Measurements from ENCODE around the gene RBM20.

RBM20 gene

GRCh38 chr10:110793886-110794285, 149.8 kb downstream of the RBM20 start:
- no peak for ATAC-seq
- TF ChIP-seq PATZ1 (CRISPR knock-in tag; IDR thresholded peaks at IDR 0.05; ENCODE audit: borderline replicate concordance) (no peak), SNAI2 (CRISPR knock-in tag; IDR thresholded peaks at IDR 0.05) (no peak), ARNTL (CRISPR knock-in tag; IDR thresholded peaks at IDR 0.05; ENCODE audit: borderline replicate concordance, low read depth) (no peak), ZNF70 (CRISPR knock-in tag; IDR thresholded peaks at IDR 0.05) (no peak), ESRRG (CRISPR knock-in tag; IDR thresholded peaks at IDR 0.05) (no peak), ZFP3 (CRISPR knock-in tag; IDR thresholded peaks at IDR 0.05) (no peak), RARB (CRISPR knock-in tag; IDR thresholded peaks at IDR 0.05) (no peak), CREB5 (CRISPR knock-in tag; IDR thresholded peaks at IDR 0.05; ENCODE audit: low read depth) (no peak), OSR1 (CRISPR knock-in tag; IDR thresholded peaks at IDR 0.05) (no peak), TSHZ2 (CRISPR knock-in tag; IDR thresholded peaks at IDR 0.05) (no peak), CSRNP3 (CRISPR knock-in tag; IDR thresholded peaks at IDR 0.05) (no peak), GLIS3 (CRISPR knock-in tag; IDR thresholded peaks at IDR 0.05) (no peak), ISL1 (CRISPR knock-in tag; IDR thresholded peaks at IDR 0.05) (no peak)

GRCh38 chr10:110794808-110795207, 150.7 kb downstream of the RBM20 start:
- TF ChIP-seq ZC3H10 (CRISPR knock-in tag; IDR thresholded peaks at IDR 0.05) (no peak), TCF4 (CRISPR knock-in tag; IDR thresholded peaks at IDR 0.05; ENCODE audit: borderline replicate concordance) (no peak; the same call in 1 of the 2 replicates), ZNF8 (CRISPR knock-in tag; IDR thresholded peaks at IDR 0.05) (no peak), TOX (CRISPR knock-in tag; IDR thresholded peaks at IDR 0.05; ENCODE audit: borderline replicate concordance) (no peak), PPARA (CRISPR knock-in tag; IDR thresholded peaks at IDR 0.05; ENCODE audit: borderline replicate concordance) (no peak), ISL1 (CRISPR knock-in tag; IDR thresholded peaks at IDR 0.05) (no peak), RARB (CRISPR knock-in tag; IDR thresholded peaks at IDR 0.05) (no peak), TSHZ2 (CRISPR knock-in tag; IDR thresholded peaks at IDR 0.05) (no peak), POU6F1 (CRISPR knock-in tag; IDR thresholded peaks at IDR 0.05; ENCODE audit: borderline replicate concordance, low read depth) (no peak), OSR1 (CRISPR knock-in tag; IDR thresholded peaks at IDR 0.05) (no peak), PATZ1 (CRISPR knock-in tag; IDR thresholded peaks at IDR 0.05; ENCODE audit: borderline replicate concordance) (no peak), ZFP30 (CRISPR knock-in tag; IDR thresholded peaks at IDR 0.05) (no peak), ZFP3 (CRISPR knock-in tag; IDR thresholded peaks at IDR 0.05) (no peak), GLIS3 (CRISPR knock-in tag; IDR thresholded peaks at IDR 0.05) (no peak), CSDC2 (CRISPR knock-in tag; IDR thresholded peaks at IDR 0.05) (no peak)
- ATAC-seq = peak; percentile 39

Data from SK-N-SH treated with all-trans-retinoic acid at 6 μM for 48 hours (cell line).